Measurements from ENCODE around the gene ARL17A.
"Not testable (repeated sequence)": the region's sequence is repeated elsewhere in the genome, so short reads cannot be mapped to it uniquely, and the experiment has no call there.

Gene ARL17A

DNA sequence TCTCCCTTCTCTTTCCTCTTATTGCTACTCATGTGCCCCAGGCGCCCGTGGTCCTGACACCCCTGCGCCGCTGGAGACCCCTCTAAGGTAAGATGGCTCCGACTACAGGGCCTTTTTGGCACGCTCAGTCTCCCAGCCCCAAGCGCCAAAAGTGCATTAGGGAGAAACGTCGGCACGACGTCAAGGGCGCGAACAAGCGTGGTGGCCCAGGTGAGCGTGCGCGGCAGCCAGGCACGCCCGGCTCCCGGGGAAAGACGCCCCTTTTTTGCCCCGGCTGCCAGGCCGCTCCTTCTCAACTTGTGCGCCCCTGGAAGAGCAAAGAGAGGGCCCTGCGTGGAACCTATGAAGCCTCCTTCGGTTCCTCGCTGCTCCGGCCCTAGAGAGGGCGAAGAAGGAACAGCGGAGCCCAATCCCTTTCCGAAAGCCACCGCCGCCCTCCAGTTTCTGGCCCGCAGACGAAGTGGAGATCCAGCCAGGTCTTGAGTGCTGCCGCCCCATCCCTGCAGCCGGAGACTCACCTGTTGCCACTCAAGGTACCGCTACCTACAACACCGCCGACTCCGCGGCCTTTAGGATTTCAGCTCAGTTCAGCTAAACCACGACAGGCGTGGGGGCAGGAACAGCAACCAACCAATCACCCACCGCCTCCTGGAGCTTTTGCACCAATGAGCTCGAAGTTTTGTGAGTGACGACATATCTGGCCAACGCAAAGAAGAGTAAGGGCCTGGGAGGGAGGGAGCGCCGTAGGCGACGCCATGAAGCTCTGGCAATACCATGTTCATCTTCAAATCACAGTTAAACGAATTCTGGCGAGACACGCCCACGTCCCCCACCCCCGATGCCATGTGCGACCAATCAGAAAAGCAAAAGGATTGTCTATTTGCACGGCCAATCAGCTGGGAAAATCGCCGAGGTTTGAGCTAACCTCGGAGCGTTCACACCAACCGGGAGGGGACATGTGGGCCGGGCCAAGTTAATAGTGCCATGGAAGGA lies at the start of gene ARL17A:
Gene ARL17A, minus strand, starts transcription at position 609 of the 993 bp plus-strand sequence. CDS start 3,369 bp downstream, outside the sequence.
- DNase-seq (ENCODE audit: low read depth); H3K4me3 ChIP-seq (ENCODE audit: control insufficient read depth, low read depth, low read length): not testable (repeated sequence)

DNA sequence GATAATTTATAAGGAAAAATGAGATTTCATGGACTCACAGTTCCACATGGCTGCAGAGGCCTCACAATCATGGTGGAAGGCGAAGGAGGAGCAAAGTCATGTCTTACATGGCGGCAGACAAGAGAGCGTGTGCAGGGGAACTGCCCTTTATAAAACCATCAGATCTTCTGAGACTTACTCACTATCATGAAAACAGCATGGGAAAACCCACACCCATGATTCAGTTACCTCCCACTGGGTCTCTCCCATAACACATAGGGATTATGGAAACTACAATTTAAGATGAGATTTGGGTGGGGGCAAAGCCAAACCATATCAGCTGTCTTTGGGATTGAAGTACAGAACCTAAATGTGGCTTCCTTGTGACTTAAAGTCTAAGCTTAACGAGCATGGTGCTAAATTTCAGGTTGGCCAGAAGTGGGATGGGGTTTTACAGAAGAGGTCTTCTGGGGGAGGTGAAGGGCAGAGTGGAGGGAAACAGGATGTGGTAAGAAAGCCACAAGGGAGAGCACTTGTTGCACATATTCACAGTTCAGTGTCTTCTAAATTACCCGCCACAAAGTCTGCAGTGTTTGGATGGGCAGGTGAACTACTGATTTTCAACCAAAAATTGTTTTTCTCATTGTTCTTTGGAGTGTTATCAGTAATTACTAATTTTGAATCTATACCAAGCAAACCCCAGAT lies 49.4 kb upstream of the ARL17A start:
- not testable (repeated sequence) for H3K4me3 ChIP-seq (ENCODE audit: control insufficient read depth, low read depth, low read length); DNase-seq (ENCODE audit: low read depth)

DNA sequence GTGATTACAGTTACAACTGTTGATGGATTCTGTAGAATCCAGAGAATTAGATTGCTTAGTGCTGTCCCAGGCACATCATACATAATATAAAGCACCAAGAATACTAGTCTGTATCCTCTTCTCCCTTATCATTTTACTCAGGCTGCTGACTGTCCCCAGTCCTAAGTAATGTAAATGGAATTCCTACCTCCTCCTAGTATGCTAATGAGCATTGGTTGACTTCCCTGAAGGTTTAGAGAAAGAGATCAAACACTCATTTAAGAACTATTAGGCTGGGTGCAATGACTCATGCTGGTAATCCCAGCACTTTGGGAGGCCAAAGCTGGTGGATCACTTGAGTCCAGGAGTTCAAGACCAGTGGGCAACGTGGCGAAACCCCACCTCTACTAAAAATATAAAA lies 48.0 kb upstream of the ARL17A start:
- H3K4me3 ChIP-seq (ENCODE audit: control insufficient read depth, low read depth, low read length); DNase-seq (ENCODE audit: low read depth): not testable (repeated sequence)

DNA sequence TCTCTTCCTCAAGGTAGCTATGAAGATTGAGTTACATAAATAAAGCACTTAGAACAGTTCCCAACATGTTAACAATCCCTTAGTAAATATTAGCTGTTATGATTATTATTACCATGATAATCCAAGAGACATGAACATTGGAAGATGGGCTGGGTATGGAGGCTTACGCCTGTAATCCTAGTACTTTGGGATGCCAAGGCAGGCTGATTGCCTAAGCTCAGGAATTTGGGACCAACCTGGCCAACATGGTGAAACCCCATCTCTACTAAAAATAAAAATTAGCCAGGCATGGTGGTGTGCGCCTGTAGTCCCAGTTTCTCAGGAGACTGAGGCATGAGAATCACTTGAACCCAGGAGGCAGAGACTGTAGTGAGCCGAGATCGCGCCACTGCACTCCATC lies 45.2 kb upstream of the ARL17A start:
- not testable (repeated sequence) for DNase-seq (ENCODE audit: low read depth); H3K4me3 ChIP-seq (ENCODE audit: control insufficient read depth, low read depth, low read length)

GRCh38 chr17:46623790-46624189 lies 44.3 kb upstream of the ARL17A start:
- DNase-seq (ENCODE audit: low read depth): not testable (repeated sequence)

DNA sequence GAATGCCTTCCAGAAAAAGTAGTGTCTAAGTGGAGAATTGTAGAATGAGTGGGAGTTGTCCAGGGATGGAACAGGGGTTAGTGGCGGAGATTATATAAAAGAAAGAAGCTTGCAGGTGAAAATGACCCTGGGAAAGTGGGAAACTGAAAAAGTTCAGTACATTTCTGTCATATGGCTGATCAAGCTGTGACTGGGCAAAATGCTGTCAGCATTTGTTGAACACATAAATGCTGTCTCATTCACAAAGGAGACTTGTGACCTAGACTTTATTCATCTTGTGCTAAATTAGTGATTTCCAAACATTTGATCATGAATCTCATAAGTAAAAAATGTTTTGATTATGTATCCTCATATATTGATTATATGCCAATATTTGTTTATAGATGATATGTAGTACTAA lies 39.5 kb upstream of the ARL17A start:
- not testable (repeated sequence) for DNase-seq (ENCODE audit: low read depth); H3K4me3 ChIP-seq (ENCODE audit: control insufficient read depth, low read depth, low read length)

More at GRCh38 chr17:46623790-46624189, 44.3 kb upstream of the ARL17A start:
- H3K4me3 ChIP-seq (ENCODE audit: control insufficient read depth, low read depth, low read length): not testable (repeated sequence)

DNA sequence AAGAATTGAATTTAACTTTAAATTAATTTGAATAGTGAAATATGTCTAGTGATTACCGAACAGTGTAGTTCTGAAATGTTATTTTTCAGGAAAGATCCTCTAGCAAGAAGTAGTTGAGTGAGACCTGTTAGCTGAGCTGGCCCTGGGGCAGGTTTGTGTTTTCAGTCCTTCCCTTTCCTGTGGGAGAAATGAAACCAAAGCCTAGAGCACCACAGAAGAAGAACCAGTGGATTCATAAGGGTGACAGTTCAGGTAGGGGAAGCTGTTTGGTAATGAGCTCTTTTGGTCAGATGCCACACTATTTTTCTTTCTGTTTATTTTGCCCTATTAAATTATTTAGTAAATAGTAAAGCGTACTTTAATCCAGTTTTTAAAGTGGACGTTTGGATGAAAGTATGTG lies 37.6 kb upstream of the ARL17A start:
- H3K4me3 ChIP-seq (ENCODE audit: control insufficient read depth, low read depth, low read length); DNase-seq (ENCODE audit: low read depth): not testable (repeated sequence)

DNA sequence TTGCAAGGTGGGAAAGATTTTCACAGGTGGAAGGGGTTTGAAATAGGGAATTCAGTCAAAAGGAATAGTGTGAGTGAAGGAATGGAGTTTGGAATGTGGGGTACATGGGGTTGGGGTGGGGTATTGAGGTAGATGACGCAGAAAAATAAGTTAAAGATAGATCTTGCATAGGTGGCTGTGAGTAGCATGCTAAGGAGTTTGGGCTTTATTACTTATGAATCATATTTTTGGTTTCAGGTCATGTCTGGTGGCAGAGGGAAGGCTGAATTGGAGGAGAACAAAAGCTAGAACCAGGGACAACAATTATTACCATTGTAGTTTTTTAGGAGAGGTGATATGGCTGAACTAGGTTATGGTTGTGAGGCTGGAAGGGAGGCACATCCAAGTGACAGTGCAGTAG lies 34.4 kb upstream of the ARL17A start:
- DNase-seq (ENCODE audit: low read depth); H3K4me3 ChIP-seq (ENCODE audit: control insufficient read depth, low read depth, low read length): not testable (repeated sequence)

DNA sequence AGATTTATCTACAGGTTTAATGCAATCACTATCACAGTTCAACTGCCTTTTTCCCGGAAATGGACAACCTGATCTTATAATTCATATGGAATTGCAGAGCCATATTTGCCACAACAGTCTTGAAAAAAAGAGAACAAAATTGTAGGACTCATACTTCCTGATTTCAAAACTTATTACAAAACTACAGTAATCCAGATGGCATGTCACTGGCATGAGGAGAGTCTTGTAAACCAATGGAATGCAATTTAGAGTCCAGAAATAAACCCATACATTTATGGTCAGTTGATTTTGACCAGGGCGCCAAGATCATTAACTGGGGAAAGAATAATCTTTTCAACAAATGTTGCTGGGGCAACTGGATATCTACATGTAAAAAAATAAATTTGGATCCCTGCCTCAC lies 31.8 kb upstream of the ARL17A start:
- not testable (repeated sequence) for DNase-seq (ENCODE audit: low read depth)

GRCh38 chr17:46603125-46603524 lies 23.6 kb upstream of the ARL17A start:
- H3K4me3 ChIP-seq (ENCODE audit: control insufficient read depth, low read depth, low read length); DNase-seq (ENCODE audit: low read depth): not testable (repeated sequence)

More for the DNA sequence above, 31.8 kb upstream of the ARL17A start:
- H3K4me3 ChIP-seq (ENCODE audit: control insufficient read depth, low read depth, low read length): not testable (repeated sequence)

GRCh38 chr17:46600767-46601166 lies 21.3 kb upstream of the ARL17A start:
- not testable (repeated sequence) for H3K4me3 ChIP-seq (ENCODE audit: control insufficient read depth, low read depth, low read length); DNase-seq (ENCODE audit: low read depth)

GRCh38 chr17:46598344-46598931 lies 18.9 kb upstream of the ARL17A start:
- H3K4me3 ChIP-seq (ENCODE audit: control insufficient read depth, low read depth, low read length); DNase-seq (ENCODE audit: low read depth): not testable (repeated sequence)

GRCh38 chr17:46591332-46591731 lies 11.8 kb upstream of the ARL17A start:
- DNase-seq (ENCODE audit: low read depth); H3K4me3 ChIP-seq (ENCODE audit: control insufficient read depth, low read depth, low read length): not testable (repeated sequence)

- DNase-seq (ENCODE audit: low read depth); H3K4me3 ChIP-seq (ENCODE audit: control insufficient read depth, low read depth, low read length): not testable (repeated sequence)
Observed at GRCh38 chr17:46590157-46591146, 11.0 kb upstream of the ARL17A start, which contains the start of gene NSF. TSS of gene NSF (plus strand) at chr17:46590669. CDS start at chr17:46590776, 107 bp downstream.

DNA sequence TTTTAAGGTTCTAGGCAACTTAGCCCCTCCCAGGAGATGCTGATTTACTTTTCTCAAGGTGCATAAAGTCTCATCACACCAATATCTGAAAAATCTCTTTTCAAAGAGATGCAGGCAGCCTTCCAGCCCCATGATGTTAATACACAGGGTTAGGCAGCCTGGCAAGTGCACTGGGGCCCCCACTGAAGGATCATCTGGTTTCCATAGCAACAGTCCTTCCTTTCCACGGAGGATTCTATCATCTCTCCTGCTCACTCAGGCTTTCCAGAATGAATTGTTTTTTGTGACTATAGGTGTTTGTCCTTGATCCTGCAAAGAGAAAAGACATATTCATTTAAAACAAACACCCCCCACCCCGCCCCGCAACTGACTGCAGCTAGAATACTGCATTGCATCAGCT lies 6.0 kb upstream of the ARL17A start:
- not testable (repeated sequence) for H3K4me3 ChIP-seq (ENCODE audit: control insufficient read depth, low read depth, low read length); DNase-seq (ENCODE audit: low read depth)

GRCh38 chr17:46580082-46580481 lies 591 bp upstream of the ARL17A start:
- not testable (repeated sequence) for DNase-seq (ENCODE audit: low read depth); H3K4me3 ChIP-seq (ENCODE audit: control insufficient read depth, low read depth, low read length)

DNA sequence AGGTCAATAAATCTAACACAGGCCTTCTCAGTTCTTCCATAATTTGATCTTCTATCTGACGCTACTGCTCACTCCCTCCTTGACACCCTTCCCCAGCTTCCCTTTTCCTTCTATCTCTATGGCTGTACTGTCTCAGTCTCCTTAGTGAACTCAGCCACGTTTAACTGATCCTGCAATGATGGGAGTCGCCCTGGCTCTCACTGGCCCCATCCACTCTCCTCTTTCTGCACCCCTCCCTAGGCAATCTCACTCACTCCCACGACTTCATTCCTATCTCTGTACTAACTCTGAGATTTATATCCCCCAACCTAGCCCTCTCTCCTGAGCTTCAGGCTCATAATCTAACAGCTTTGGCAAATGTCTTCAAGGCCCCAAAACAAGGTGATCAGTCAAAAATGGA lies 7.7 kb downstream of the ARL17A start:
- not testable (repeated sequence) for DNase-seq (ENCODE audit: low read depth); H3K4me3 ChIP-seq (ENCODE audit: control insufficient read depth, low read depth, low read length)

- not testable (repeated sequence) for DNase-seq (ENCODE audit: low read depth); H3K4me3 ChIP-seq (ENCODE audit: control insufficient read depth, low read depth, low read length)
Observed at GRCh38 chr17:46566980-46567379, 12.5 kb downstream of the ARL17A start.

Data from fibroblast of mammary gland (primary cell).